Thoracic aorta (tissue), 2 donors: ENCODE data around the gene MATN4. TPM values are rescaled to one million over a fixed set of nuclear protein-coding genes. Genes with fewer than 3 reads are reported as not detected.

Experiments used
- ATAC-seq: fragments of 150-250 bp; one replicate; pipeline ENCODE4 v1.8.0; 2017; ENCODE audit warnings: low read depth; ENCODE audit not compliant: insufficient number of reproducible peaks, low FRiP score
- DNase-seq: peaks from one replicate; pipeline ENCODE4 v3.0.0-alpha.2; 2020; ENCODE audit warnings: low spot score
- H3K27ac ChIP-seq, 2 donors: fragments of 200-600 bp; sonication (generic); 1 replicate in 1 of 2; 2 replicates in 1 of 2; pipeline ENCODE4 v1.5.1; 2016; ENCODE audit warnings: mild to moderate bottlenecking in 2 of 2, moderate library complexity in 2 of 2
- H3K27me3 ChIP-seq: fragments of 200-600 bp; sonication (generic); replicated peaks from 2 replicates; pipeline ENCODE4 v1.6.0; 2016; ENCODE audit warnings: mild to moderate bottlenecking; ENCODE audit not compliant: insufficient read depth
- H3K36me3 ChIP-seq: fragments of 200-600 bp; sonication (generic); one replicate; pipeline ENCODE4 v1.5.1; 2016
- H3K4me1 ChIP-seq, 2 donors: fragments of 200-600 bp; sonication (generic); 1 replicate in 1 of 2; 2 replicates in 1 of 2; pipeline versions ENCODE4 v1.5.1 to v1.6.0; 2016; ENCODE audit warnings: low read depth in 2 of 2, mild to moderate bottlenecking in 1 of 2; ENCODE audit not compliant: control insufficient read depth in 1 of 2
- H3K4me3 ChIP-seq: fragments of 200-600 bp; sonication (generic); 2 replicates; pipeline ENCODE4 v1.5.1; 2016; ENCODE audit warnings: mild to moderate bottlenecking
- H3K9me3 ChIP-seq: fragments of 200-600 bp; sonication (generic); 2 replicates; pipeline ENCODE4 v1.5.1; 2016
- total RNA-seq, 2 donors: library from RNA; depleted of rRNA; stranded (reverse); fragments of >200 nt; gene quantifications; one replicate each; pipeline versions ENCODE4 v1.1.0 to v1.2.3, GENCODE V29; 2016
- TF ChIP-seq, protein P1 (sequence below): fragments of 200-600 bp; sonication (generic); IDR thresholded peaks from one replicate; pipeline ENCODE4 v1.5.1; 2019; ENCODE audit warnings: antibody characterized with exemption

The MATN4 gene
- total RNA-seq, 2 donors from 2014 or later = 0.27 TPM; not detected in 1

DNA sequence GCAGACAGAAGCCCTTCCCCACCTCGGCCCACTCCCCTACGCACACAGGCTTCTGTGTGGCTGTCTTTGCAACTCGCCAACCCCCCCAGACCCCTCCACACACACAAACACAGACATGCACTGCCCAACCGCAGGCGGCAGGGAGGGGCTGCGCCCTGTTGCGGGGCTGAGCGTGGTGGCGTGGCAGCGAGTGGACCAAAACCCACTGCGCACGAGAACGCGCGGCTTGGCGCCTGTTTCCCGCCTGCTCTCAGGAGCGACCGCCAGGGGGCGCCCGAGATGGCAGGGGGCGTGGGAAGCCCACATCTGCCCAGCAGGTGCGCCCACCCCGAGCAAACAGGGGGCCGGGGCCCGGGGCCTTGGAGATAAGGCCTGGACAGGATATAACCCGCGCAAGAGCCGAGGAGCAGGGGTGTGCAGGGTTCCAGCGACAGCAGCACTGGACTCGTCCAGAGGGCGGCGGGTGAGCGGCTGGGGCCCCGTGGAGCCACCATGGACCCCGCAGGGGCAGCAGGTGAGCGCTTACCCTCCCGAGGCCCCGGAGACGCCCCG is 1.6 kb downstream of the MATN4 start, which contains the start of gene RBPJL:
TSS of gene RBPJL (plus strand) at position 410 of the 552 bp plus-strand sequence. CDS start at position 493, 83 bp downstream.
- Histone ChIP-seq H3K4me1 (peaks cover 0 to 5% of the 10 kb centered on the region in 2 donors), H3K36me3 (no peaks in the 10 kb centered on the region), H3K9me3 (no peaks in the 10 kb centered on the region), H3K27me3 (peaks cover 8% of the 10 kb centered on the region), H3K4me3 (no peak within 1 kb of the TSS), H3K27ac (no peak within 1 kb of the TSS)
- TF ChIP-seq, protein P1, sequence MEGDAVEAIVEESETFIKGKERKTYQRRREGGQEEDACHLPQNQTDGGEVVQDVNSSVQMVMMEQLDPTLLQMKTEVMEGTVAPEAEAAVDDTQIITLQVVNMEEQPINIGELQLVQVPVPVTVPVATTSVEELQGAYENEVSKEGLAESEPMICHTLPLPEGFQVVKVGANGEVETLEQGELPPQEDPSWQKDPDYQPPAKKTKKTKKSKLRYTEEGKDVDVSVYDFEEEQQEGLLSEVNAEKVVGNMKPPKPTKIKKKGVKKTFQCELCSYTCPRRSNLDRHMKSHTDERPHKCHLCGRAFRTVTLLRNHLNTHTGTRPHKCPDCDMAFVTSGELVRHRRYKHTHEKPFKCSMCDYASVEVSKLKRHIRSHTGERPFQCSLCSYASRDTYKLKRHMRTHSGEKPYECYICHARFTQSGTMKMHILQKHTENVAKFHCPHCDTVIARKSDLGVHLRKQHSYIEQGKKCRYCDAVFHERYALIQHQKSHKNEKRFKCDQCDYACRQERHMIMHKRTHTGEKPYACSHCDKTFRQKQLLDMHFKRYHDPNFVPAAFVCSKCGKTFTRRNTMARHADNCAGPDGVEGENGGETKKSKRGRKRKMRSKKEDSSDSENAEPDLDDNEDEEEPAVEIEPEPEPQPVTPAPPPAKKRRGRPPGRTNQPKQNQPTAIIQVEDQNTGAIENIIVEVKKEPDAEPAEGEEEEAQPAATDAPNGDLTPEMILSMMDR = peak; percentile 77
- ATAC-seq = no peak
- no peak for DNase-seq

DNA sequence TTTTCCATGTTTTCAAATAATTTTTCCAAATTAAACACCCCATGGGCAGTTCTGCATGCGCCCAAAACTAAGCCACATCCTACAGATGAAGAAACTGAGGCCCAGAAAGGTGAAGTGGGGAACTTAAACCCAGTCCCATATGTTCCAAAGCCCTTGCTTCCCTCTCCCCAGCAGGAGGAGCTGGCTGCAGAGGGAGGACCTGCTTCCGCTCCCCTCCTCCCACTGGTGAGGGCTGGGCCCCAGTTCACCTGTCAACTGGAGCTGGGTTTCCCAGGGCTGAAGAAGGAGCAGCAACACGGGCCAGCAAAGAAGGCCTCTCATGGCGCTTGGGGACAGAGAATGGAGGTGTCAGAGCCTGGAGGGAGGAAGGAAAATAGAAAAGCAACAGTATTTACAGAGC is 2.8 kb downstream of the MATN4 start:
- peaks cover 8% of the 10 kb centered on the region for H3K27me3 ChIP-seq
- TF ChIP-seq, protein P1 = no peak

DNA sequence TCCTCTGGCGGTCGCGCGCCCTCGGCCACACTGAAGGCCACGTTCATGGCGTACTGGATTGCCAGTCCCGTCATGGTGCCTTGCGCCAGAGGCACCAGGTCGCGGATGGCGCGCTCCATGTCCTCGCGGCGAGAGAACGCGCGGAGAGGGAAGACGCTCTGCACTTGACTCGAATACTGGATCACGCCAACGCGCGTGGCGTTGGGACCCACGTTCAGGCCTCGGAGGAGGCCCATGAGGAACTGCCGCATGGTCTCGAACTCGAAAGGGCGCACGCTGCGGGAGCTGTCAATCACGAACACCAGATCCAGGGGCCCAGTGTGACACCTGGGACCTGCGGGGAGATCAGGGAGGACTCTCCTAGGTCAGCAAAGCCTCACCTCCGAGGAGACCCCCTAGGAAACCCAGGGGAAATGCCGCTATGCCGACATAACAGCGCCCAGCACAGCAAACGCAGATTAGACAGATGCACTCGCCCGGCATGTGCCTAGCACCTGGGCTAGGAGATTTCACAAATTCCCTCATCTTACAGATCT is 3.6 kb downstream of the MATN4 start:
- H3K4me3 ChIP-seq = no peak overlapping the region
- no peaks in the 10 kb centered on the region for H3K36me3 ChIP-seq
- no peaks in the 10 kb centered on the region for H3K9me3 ChIP-seq
- DNase-seq (no peak), ATAC-seq (no peak)
- H3K27me3 ChIP-seq = peaks cover 8% of the 10 kb centered on the region
- no peak overlapping the region for H3K27ac ChIP-seq
- peaks cover 0 to 5% of the 10 kb centered on the region in 2 donors for H3K4me1 ChIP-seq
- TF ChIP-seq, protein P1 = no peak

More for the DNA sequence above, 2.8 kb downstream of the MATN4 start:
- Histone ChIP-seq H3K9me3 (no peaks in the 10 kb centered on the region), H3K36me3 (no peaks in the 10 kb centered on the region), H3K4me3 (no peak overlapping the region), H3K4me1 (peaks cover 0 to 5% of the 10 kb centered on the region in 2 donors), H3K27ac (no peak overlapping the region)
- ATAC-seq (no peak), DNase-seq (no peak)

DNA sequence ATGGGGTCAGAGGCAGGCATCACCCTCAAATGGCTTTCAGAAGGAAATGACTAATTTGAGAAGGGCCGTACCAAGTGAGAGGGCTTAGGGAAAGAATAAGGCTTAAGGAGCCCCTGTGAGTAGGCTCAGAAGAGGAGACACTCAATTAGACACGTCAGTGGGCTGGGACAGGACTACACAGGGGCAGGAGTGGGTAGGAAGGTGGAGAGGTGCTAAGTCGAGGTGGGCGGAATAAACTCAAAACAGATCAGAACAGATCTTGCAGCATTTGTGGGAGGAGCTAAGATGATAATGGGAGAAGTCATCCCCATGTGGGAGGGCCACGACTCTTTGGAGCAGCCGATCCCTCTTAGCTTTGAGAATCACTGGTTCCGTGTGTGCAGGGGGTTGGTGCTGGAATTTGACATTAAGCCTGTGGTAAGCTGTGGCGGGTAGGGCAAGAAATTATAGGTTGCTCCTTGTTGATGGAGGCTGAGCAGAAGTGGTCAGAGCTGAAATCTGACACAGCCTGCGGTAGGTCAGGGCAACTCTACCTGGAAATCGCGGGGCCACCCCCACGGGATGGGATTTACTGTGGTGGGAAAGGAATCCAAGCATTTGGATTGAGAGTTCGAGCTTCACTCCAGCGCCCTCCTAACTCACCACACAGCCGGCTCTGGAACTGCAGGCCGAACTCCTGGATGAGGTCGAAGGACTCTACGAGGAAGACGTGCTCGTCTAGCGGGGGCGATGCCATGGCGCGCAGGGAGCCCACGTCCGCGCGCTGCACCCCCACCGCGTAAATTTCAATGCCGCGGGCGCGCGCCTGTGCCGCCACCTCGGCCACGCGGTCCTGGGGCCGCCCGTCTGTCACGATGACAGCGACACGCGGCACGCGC is 4.3 kb downstream of the MATN4 start:
- H3K36me3 ChIP-seq = no peaks in the 10 kb centered on the region
- no peaks in the 10 kb centered on the region for H3K9me3 ChIP-seq
- TF ChIP-seq, protein P1 = no peak
- H3K4me1 ChIP-seq = peaks cover 0 to 5% of the 10 kb centered on the region in 2 donors
- no peak overlapping the region for H3K4me3 ChIP-seq
- H3K27ac ChIP-seq = no peak overlapping the region
- H3K27me3 ChIP-seq = peaks cover 8% of the 10 kb centered on the region
- DNase-seq = no peak
- no peak for ATAC-seq

DNA sequence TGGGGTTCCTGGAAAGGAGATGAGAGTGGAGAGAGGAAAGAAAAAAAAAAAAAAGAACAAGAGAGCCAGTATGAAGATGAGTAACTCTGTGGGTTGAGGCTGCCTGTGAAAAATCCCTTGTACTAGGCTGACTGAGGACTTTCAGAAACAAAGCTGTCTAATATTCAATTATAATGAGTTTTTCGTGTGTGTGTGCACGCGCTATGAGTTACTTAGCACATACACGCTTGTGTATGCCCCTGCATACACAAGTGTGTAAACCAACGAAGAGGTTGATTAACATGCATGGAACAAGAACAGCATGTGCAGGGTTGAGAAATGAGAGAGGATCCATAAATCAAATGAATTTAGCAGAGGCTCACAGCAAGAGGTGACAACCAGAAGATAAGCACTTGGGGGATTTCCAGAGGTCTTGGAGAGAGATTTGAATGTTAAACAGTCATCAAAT is 6.3 kb downstream of the MATN4 start:
- Histone ChIP-seq H3K4me3 (no peak overlapping the region), H3K27me3 (peaks cover 8% of the 10 kb centered on the region), H3K9me3 (no peaks in the 10 kb centered on the region), H3K36me3 (no peaks in the 10 kb centered on the region), H3K4me1 (no peaks in the 10 kb centered on the region), H3K27ac (no peak overlapping the region)
- TF ChIP-seq, protein P1 = no peak
- DNase-seq (no peak), ATAC-seq (no peak)
